B cell (primary cell): ENCODE measurements around the gene PHF12. TPM values are rescaled to one million over a fixed set of nuclear protein-coding genes. Genes with fewer than 3 reads are reported as not detected.

Experiments used
- ATAC-seq: fragments of 200-7000 bp; cut with Tn5 transposase; one replicate; pipeline ENCODE4 v1.10.0; 2021; ENCODE audit warnings: low read depth, mild to moderate bottlenecking, moderate number of reproducible peaks, moderate library complexity
- CTCF ChIA-PET: fragments of 350-600 bp; sonication (Branson Sonifier 250); formaldehyde crosslinking; loops from one replicate; lab custom pipeline; 2021; ENCODE audit warnings: antibody characterized with exemption, inconsistent platforms; lab: Charles Lee
- POLR2A ChIA-PET: fragments of 350-600 bp; sonication (Branson Sonifier 250); formaldehyde crosslinking; loops from one replicate; lab custom pipeline; 2021; ENCODE audit warnings: antibody characterized with exemption; lab: Charles Lee
- DNase-seq: peaks from one replicate; pipeline ENCODE4 v3.0.0; 2013
- H2AFZ ChIP-seq: 2 replicates; pipeline ENCODE4 v1.6.1; 2012; ENCODE audit warnings: mild to moderate bottlenecking, low read depth, low read length; ENCODE audit not compliant: insufficient read depth, poor library complexity, severe bottlenecking
- H3K27ac ChIP-seq, 2 donors: 1 replicate in 1 of 2; 2 replicates in 1 of 2; pipeline ENCODE4 v1.5.1; 2012 to 2013; ENCODE audit warnings: low read length in 2 of 2, mild to moderate bottlenecking in 2 of 2, moderate library complexity in 1 of 2
- H3K27me3 ChIP-seq, 4 experiments: fragments of 200-600 bp in 1 of 4; sonication (generic) in 1 of 4; replicated peaks in 1 of 4; 1 replicate in 2 of 4; 2 replicates in 2 of 4; pipeline versions ENCODE4 v1.6.1 to v1.7.0; 2013 to 2016; ENCODE audit warnings: low read length in 3 of 4, mild to moderate bottlenecking in 2 of 4, mixed read lengths in 1 of 4, moderate library complexity in 1 of 4; ENCODE audit not compliant: insufficient read depth in 4 of 4, control insufficient read depth in 3 of 4; ENCODE audit errors: control extremely low read depth in 1 of 4
- H3K36me3 ChIP-seq, 2 experiments: replicated peaks in 1 of 2; 1 replicate in 1 of 2; 2 replicates in 1 of 2; pipeline versions ENCODE4 v1.6.1 to v1.7.1; 2013; ENCODE audit warnings: low read length in 1 of 2; ENCODE audit not compliant: insufficient read depth in 2 of 2, control insufficient read depth in 1 of 2; ENCODE audit errors: control extremely low read depth in 1 of 2, extremely low read depth in 1 of 2
- H3K4me1 ChIP-seq, 2 donors: fragments of 200-600 bp in 1 of 2; sonication (generic) in 1 of 2; 1 replicate in 1 of 2; 2 replicates in 1 of 2; pipeline versions ENCODE4 v1.5.1 to v1.6.1; 2013 to 2017; ENCODE audit warnings: low read length in 2 of 2; ENCODE audit not compliant: control insufficient read depth in 2 of 2, insufficient read depth in 2 of 2
- H3K4me2 ChIP-seq: replicated peaks from 2 replicates; pipeline ENCODE3; 2012; ENCODE audit warnings: mild to moderate bottlenecking, low read depth, low read length; ENCODE audit not compliant: poor library complexity, severe bottlenecking
- H3K4me3 ChIP-seq, 5 experiments: fragments of 200-600 bp in 1 of 5; sonication (generic) in 1 of 5; 1 replicate in 3 of 5; 2 replicates in 2 of 5; pipeline versions ENCODE4 v1.5.1 to v1.7.0; 2011 to 2016; ENCODE audit warnings: low read length in 4 of 5, mild to moderate bottlenecking in 4 of 5, low read depth in 2 of 5, control low read depth in 1 of 5, moderate library complexity in 1 of 5; ENCODE audit not compliant: insufficient read depth in 1 of 5; ENCODE audit errors: control extremely low read depth in 1 of 5, extremely low read depth in 1 of 5
- H3K79me2 ChIP-seq: fragments of 200-600 bp; sonication (generic); one replicate; pipeline ENCODE4 v1.6.0; 2016; ENCODE audit warnings: low read length; ENCODE audit not compliant: control insufficient read depth, insufficient read depth
- H3K9ac ChIP-seq: fragments of 200-600 bp; sonication (generic); 2 replicates; pipeline ENCODE4 v1.6.1; 2017; ENCODE audit warnings: mild to moderate bottlenecking, low read length, moderate library complexity
- H3K9me3 ChIP-seq, 3 donors: one replicate each; pipeline versions ENCODE4 v1.6.1 to v1.7.1; 2013; ENCODE audit warnings: low read length in 2 of 3; ENCODE audit not compliant: control insufficient read depth in 2 of 3, insufficient read depth in 1 of 3; ENCODE audit errors: control extremely low read depth in 1 of 3
- H4K20me1 ChIP-seq: 2 replicates; pipeline ENCODE4 v1.6.0; 2012; ENCODE audit warnings: mild to moderate bottlenecking, low read length; ENCODE audit not compliant: insufficient read depth, control insufficient read depth, poor library complexity, severe bottlenecking
- H3K27ac Mint-ChIP-seq: one replicate; pipeline ENCODE4 v1.8.0; 2021; ENCODE audit warnings: mixed read lengths
- H3K27me3 Mint-ChIP-seq: one replicate; pipeline ENCODE4 v1.8.0; 2021; ENCODE audit warnings: mixed read lengths
- H3K4me1 Mint-ChIP-seq: one replicate; pipeline ENCODE4 v1.8.0; 2021; ENCODE audit warnings: mixed read lengths
- H3K4me3 Mint-ChIP-seq: one replicate; pipeline ENCODE4 v1.8.0; 2021; ENCODE audit warnings: mixed read lengths
- H3K9me3 Mint-ChIP-seq: one replicate; pipeline ENCODE4 v1.8.0; 2022; ENCODE audit warnings: mixed read lengths; ENCODE audit not compliant: insufficient read depth
- EZH2 ChIP-seq: IDR thresholded peaks from 2 replicates; pipeline ENCODE4 v1.6.1; 2012; ENCODE audit warnings: borderline replicate concordance, low read depth, mild to moderate bottlenecking, moderate library complexity, low read length; ENCODE audit not compliant: insufficient read depth, poor library complexity, severe bottlenecking
- WGBS: methylation state at CpG from one replicate; pipeline ENCODE4 v1.1.5; 2013; ENCODE audit warnings: missing lambda C conversion rate; ENCODE audit not compliant: insufficient coverage; 5-methylcytosine and 5-hydroxymethylcytosine counted together
- intact Hi-C: fragments of 100-400 bp; cut with micrococcal nuclease; formaldehyde crosslinking; loops from one replicate; pipeline ENCODE4 v1.10.0; 2022
- polyA plus RNA-seq: library from polyadenylated mRNA; depleted of rRNA; stranded (reverse); fragments of >200 nt; gene quantifications from 2 replicates; pipeline ENCODE4 v1.2.3, GENCODE V29; 2012
- total RNA-seq, 2 donors: library from RNA; stranded (reverse); fragments of 120-200 nt in 1 of 2; gene quantifications; 1 replicate in 1 of 2; 2 replicates in 1 of 2; pipeline versions ENCODE4 v1.2.3 to v1.2.4, GENCODE V29; 2013 to 2022
- TF ChIP-seq, protein P1 (sequence below): fragments of 200-600 bp; IDR thresholded peaks from one replicate; pipeline ENCODE4 v1.8.0; 2022; ENCODE audit warnings: antibody characterized with exemption, mild to moderate bottlenecking

The PHF12 gene
- total and polyA plus RNA-seq, 2 donors (not counting 1 experiment from before 2014, with no cell fraction given), result 116 to 140 TPM

DNA sequence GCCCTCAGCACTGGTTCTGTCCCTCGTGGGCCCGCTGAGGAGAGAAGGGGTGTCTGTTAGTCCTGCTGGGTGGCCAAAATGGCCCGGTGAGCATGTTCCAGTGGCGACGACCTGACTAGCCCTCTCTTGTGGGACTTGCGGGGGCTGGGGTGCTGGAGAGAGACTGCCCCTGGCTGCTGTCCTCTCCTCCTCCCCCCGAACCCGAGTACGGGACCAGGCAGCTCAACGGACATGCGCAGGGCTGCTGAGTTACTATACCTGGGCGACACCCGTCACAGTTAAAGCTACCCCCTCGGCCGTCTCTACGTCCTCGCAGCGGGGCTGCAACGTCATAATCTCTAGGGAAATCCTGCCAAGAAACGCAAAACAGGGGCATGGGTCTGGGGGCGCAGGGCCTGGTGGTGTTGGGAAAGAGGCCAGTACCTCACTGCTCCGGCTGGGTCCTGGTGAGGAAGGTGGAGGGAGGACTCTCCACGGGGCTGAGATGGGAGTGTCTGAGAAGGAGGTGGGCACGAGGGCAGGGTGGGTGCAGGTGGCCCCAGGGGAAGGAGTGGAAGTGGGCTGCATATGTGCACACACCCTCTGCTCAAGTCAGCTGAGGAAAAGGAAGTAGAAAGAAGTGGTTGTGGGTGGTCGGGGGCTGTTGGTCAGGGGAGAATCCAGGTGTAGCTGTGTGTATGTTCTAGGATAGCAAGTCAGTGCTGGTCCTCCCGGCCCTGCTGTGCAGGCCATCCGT lies 67.2 kb downstream of the PHF12 start:
- WGBS, result 87% methylated on average over 27 of the region's 27 CpGs
- H3K27ac ChIP-seq, result no peak overlapping the region
- no peaks in the 10 kb centered on the region for H3K27me3 ChIP-seq
- Mint-ChIP-seq H3K27ac (no peak overlapping the region), H3K4me3 (no peak overlapping the region), H3K4me1 (peaks cover 40% of the 10 kb centered on the region), H3K27me3 (no peaks in the 10 kb centered on the region), H3K9me3 (no peaks in the 10 kb centered on the region)
- TF ChIP-seq, protein P1, sequence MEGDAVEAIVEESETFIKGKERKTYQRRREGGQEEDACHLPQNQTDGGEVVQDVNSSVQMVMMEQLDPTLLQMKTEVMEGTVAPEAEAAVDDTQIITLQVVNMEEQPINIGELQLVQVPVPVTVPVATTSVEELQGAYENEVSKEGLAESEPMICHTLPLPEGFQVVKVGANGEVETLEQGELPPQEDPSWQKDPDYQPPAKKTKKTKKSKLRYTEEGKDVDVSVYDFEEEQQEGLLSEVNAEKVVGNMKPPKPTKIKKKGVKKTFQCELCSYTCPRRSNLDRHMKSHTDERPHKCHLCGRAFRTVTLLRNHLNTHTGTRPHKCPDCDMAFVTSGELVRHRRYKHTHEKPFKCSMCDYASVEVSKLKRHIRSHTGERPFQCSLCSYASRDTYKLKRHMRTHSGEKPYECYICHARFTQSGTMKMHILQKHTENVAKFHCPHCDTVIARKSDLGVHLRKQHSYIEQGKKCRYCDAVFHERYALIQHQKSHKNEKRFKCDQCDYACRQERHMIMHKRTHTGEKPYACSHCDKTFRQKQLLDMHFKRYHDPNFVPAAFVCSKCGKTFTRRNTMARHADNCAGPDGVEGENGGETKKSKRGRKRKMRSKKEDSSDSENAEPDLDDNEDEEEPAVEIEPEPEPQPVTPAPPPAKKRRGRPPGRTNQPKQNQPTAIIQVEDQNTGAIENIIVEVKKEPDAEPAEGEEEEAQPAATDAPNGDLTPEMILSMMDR, result no peak
- TF ChIP-seq EZH2, result no peak
- H3K4me2 ChIP-seq, result no peak overlapping the region
- ATAC-seq (no peak), DNase-seq (no peak)
- intact Hi-C loops, result no loop called here
- peaks cover 60% of the 10 kb centered on the region for H3K79me2 ChIP-seq
- no peaks in the 10 kb centered on the region for H3K9me3 ChIP-seq
- H3K36me3 ChIP-seq, result peaks cover 0 to 89% of the 10 kb centered on the region in 2 experiments
- no peak overlapping the region for H3K9ac ChIP-seq
- no peak overlapping the region for H2AFZ ChIP-seq
- H3K4me3 ChIP-seq, result no peak overlapping the region
- POLR2A ChIA-PET, result no interaction called here
- CTCF ChIA-PET, result interaction anchor here (0.5 to 2.5 kb wide), 2 partner anchors 25 to 120 kb away, joined by 3 to 13 read pairs; no protein-coding TSS in a partner anchor
- peaks cover 21 to 28% of the 10 kb centered on the region in 2 donors for H3K4me1 ChIP-seq
- peaks cover 95% of the 10 kb centered on the region for H4K20me1 ChIP-seq
